Astrocyte (in vitro differentiated cells and primary cell): ENCODE results near the gene RECQL5. TPM values are rescaled to one million over a fixed set of nuclear protein-coding genes. Genes with fewer than 3 reads are reported as not detected.

Experiments
- DNase-seq: peaks from one replicate; pipeline ENCODE4 v3.0.0-alpha.2; 2010; ENCODE audit warnings: low read depth
- FAIRE-seq: peaks from 2 replicates; lab custom pipeline; 2011; peaks lifted over from hg19 to GRCh38; lab: Jason Lieb, UNC
- H2AFZ ChIP-seq: 2 replicates; pipeline ENCODE4 v1.6.0; 2012; ENCODE audit warnings: low read depth, low read length, inconsistent platforms
- H3K27ac ChIP-seq: 2 replicates; pipeline ENCODE4 v1.5.1; 2011; ENCODE audit warnings: low read depth, low read length, inconsistent platforms
- H3K27me3 ChIP-seq: 2 replicates; pipeline ENCODE4 v1.6.0; 2011; ENCODE audit warnings: low read length, inconsistent platforms; ENCODE audit not compliant: insufficient read depth
- H3K36me3 ChIP-seq: 2 replicates; pipeline ENCODE4 v1.5.1; 2011; ENCODE audit warnings: low read length, inconsistent platforms; ENCODE audit not compliant: insufficient read depth
- H3K4me1 ChIP-seq: 2 replicates; pipeline ENCODE4 v1.5.1; 2011; ENCODE audit warnings: low read length, inconsistent platforms; ENCODE audit not compliant: insufficient read depth
- H3K4me2 ChIP-seq: 2 replicates; pipeline ENCODE4 v1.6.0; 2012; ENCODE audit warnings: low read length, inconsistent platforms
- H3K4me3 ChIP-seq: 2 replicates; pipeline ENCODE4 v1.5.1; 2011; ENCODE audit warnings: low read depth, mild to moderate bottlenecking, low read length, inconsistent platforms; ENCODE audit not compliant: insufficient read depth
- H3K79me2 ChIP-seq: 2 replicates; pipeline ENCODE4 v1.6.0; 2012; ENCODE audit warnings: mild to moderate bottlenecking, low read length, inconsistent platforms; ENCODE audit not compliant: insufficient read depth
- H3K9ac ChIP-seq: 2 replicates; pipeline ENCODE4 v1.6.0; 2012; ENCODE audit warnings: mild to moderate bottlenecking, low read length, inconsistent platforms
- H3K9me3 ChIP-seq: 2 replicates; pipeline ENCODE4 v1.5.1; 2012; ENCODE audit warnings: low read depth, mild to moderate bottlenecking, low read length, inconsistent platforms; ENCODE audit not compliant: insufficient read depth
- H4K20me1 ChIP-seq: 2 replicates; pipeline ENCODE4 v1.6.0; 2012; ENCODE audit warnings: low read length, inconsistent platforms; ENCODE audit not compliant: insufficient read depth
- H3K27ac Mint-ChIP-seq: one replicate; pipeline ENCODE4 v1.8.0; 2021; ENCODE audit warnings: mild to moderate bottlenecking, mixed read lengths; ENCODE audit not compliant: unreplicated experiment
- H3K27me3 Mint-ChIP-seq: one replicate; pipeline ENCODE4 v1.8.0; 2021; ENCODE audit warnings: low read depth, mixed read lengths; ENCODE audit not compliant: unreplicated experiment
- H3K36me3 Mint-ChIP-seq: one replicate; pipeline ENCODE4 v1.8.0; 2021; ENCODE audit warnings: low read depth, mixed read lengths; ENCODE audit not compliant: unreplicated experiment
- H3K4me1 Mint-ChIP-seq: one replicate; pipeline ENCODE4 v1.8.0; 2021; ENCODE audit warnings: low read depth, mixed read lengths; ENCODE audit not compliant: unreplicated experiment
- H3K4me3 Mint-ChIP-seq: one replicate; pipeline ENCODE4 v1.8.0; 2021; ENCODE audit warnings: mild to moderate bottlenecking, moderate library complexity, mixed read lengths; ENCODE audit not compliant: unreplicated experiment
- H3K9me3 Mint-ChIP-seq: one replicate; pipeline ENCODE4 v1.8.0; 2021; ENCODE audit warnings: mild to moderate bottlenecking, mixed read lengths; ENCODE audit not compliant: unreplicated experiment
- EZH2 ChIP-seq: IDR thresholded peaks from 2 replicates; pipeline ENCODE4 v1.6.1; 2012; ENCODE audit warnings: mild to moderate bottlenecking, low read length, inconsistent platforms; ENCODE audit not compliant: insufficient read depth
- total RNA-seq: library from RNA; stranded (reverse); gene quantifications from 2 replicates; pipeline ENCODE4 v1.2.1, GENCODE V29; 2021
- TF ChIP-seq, protein P1 (sequence below): IDR thresholded peaks from 2 replicates; pipeline ENCODE4 v1.5.1; 2011; ENCODE audit warnings: low read depth, mild to moderate bottlenecking, inconsistent platforms, low read length, moderate library complexity; ENCODE audit not compliant: insufficient read depth

Gene RECQL5
- total RNA-seq, 1 donor from 2014 or later: 25.9 TPM

DNA sequence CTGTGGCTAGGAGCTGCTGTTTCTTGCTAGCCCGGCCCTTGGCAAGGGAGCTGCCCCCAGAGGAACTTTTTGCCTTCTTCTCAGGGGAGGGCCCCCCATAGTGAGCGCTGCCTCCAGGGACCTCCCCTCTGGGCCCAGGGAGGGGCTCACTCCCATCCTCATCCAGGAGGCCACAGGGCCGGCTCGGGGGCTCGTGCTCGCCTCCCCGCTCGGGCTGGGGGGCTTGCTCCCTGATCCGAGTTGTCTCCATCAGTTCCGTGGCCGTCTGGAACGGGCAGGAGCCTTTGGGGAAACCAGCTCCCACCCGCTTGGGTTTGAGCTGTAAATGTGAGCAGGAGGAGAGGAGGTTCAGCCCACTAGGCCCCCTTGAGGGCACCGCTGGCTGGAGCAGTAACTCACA lies 37.8 kb downstream of the RECQL5 start:
- Histone ChIP-seq H3K79me2 (no peaks in the 10 kb centered on the region), H3K36me3 (no peaks in the 10 kb centered on the region), H3K27ac (no peak overlapping the region), H3K4me1 (peaks cover 12% of the 10 kb centered on the region), H3K27me3 (no peaks in the 10 kb centered on the region), H4K20me1 (peaks cover 5% of the 10 kb centered on the region), H3K9me3 (no peaks in the 10 kb centered on the region), H2AFZ (no peak overlapping the region), H3K4me3 (no peak overlapping the region), H3K9ac (no peak overlapping the region), H3K4me2 (no peak overlapping the region)
- Mint-ChIP-seq H3K27me3 (no peaks in the 10 kb centered on the region), H3K9me3 (no peaks in the 10 kb centered on the region), H3K36me3 (no peaks in the 10 kb centered on the region), H3K4me3 (no peak overlapping the region), H3K27ac (no peak overlapping the region), H3K4me1 (peaks cover 6% of the 10 kb centered on the region)
- TF ChIP-seq EZH2: no peak
- TF ChIP-seq, protein P1, sequence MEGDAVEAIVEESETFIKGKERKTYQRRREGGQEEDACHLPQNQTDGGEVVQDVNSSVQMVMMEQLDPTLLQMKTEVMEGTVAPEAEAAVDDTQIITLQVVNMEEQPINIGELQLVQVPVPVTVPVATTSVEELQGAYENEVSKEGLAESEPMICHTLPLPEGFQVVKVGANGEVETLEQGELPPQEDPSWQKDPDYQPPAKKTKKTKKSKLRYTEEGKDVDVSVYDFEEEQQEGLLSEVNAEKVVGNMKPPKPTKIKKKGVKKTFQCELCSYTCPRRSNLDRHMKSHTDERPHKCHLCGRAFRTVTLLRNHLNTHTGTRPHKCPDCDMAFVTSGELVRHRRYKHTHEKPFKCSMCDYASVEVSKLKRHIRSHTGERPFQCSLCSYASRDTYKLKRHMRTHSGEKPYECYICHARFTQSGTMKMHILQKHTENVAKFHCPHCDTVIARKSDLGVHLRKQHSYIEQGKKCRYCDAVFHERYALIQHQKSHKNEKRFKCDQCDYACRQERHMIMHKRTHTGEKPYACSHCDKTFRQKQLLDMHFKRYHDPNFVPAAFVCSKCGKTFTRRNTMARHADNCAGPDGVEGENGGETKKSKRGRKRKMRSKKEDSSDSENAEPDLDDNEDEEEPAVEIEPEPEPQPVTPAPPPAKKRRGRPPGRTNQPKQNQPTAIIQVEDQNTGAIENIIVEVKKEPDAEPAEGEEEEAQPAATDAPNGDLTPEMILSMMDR: no peak
- FAIRE-seq (no peak), DNase-seq (no peak)

DNA sequence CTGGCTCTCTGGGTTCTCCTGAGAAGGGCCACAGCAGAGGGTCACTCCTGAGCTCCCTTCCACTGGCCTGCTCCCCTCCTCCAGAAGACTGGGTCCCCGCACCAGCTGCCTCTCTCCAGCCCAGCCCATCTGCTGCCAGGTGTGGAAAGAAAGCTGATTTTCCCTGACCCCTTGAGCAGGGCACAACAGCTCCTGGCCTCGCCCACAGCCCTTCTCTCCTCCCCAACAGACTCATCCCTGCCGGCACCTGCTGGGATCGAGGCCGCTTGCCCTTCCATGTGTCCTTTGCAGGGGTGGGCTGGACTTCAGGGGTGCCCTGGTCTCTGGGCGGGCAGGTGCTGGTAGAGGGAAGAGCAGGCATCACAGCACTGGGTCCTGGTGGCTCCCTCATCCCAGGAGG lies 38.5 kb downstream of the RECQL5 start:
- no peaks in the 10 kb centered on the region for H3K27me3 Mint-ChIP-seq
- Histone ChIP-seq H3K9me3 (no peaks in the 10 kb centered on the region), H3K79me2 (no peaks in the 10 kb centered on the region), H3K27me3 (no peaks in the 10 kb centered on the region), H3K9ac (no peak overlapping the region), H3K4me1 (peaks cover 5% of the 10 kb centered on the region), H3K27ac (no peak overlapping the region), H3K4me2 (no peak overlapping the region), H3K4me3 (no peak overlapping the region), H4K20me1 (peaks cover 5% of the 10 kb centered on the region), H2AFZ (no peak overlapping the region), H3K36me3 (no peaks in the 10 kb centered on the region)
- TF ChIP-seq EZH2: no peak
- TF ChIP-seq, protein P1: no peak
- no peak for FAIRE-seq
- H3K27ac Mint-ChIP-seq: no peak overlapping the region
- no peaks in the 10 kb centered on the region for H3K9me3 Mint-ChIP-seq
- peaks cover 4% of the 10 kb centered on the region for H3K4me1 Mint-ChIP-seq
- no peaks in the 10 kb centered on the region for H3K36me3 Mint-ChIP-seq
- DNase-seq: no peak
- H3K4me3 Mint-ChIP-seq: no peak overlapping the region

DNA sequence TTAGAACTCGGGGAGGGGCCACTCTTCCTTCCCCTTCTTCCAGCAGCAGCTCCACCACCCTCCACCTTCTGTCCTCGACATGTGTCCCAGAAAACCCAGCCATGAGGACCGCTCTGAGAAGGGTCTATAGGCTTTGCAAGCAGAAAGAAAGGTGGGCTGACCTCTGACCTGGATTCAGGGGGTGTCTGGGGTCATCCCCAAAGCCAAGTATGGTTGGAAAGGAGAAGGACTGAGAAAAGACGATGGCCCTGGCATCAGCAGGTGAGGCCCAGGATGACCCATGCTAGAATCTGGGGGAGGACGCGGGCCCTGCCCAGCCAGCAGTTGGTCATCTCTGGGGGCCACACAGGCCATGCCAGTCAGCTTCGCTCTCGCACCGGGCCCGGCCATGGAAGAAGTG lies 39.9 kb downstream of the RECQL5 start:
- Histone ChIP-seq H3K27me3 (no peaks in the 10 kb centered on the region), H3K4me2 (no peak overlapping the region), H3K4me1 (no peaks in the 10 kb centered on the region), H3K27ac (no peak overlapping the region), H3K79me2 (no peaks in the 10 kb centered on the region), H3K9me3 (no peaks in the 10 kb centered on the region), H2AFZ (no peak overlapping the region), H3K9ac (no peak overlapping the region), H3K36me3 (no peaks in the 10 kb centered on the region), H4K20me1 (peaks cover 5% of the 10 kb centered on the region), H3K4me3 (no peak overlapping the region)
- H3K27me3 Mint-ChIP-seq: no peaks in the 10 kb centered on the region
- peaks cover 9% of the 10 kb centered on the region for H3K4me1 Mint-ChIP-seq
- TF ChIP-seq, protein P1: no peak
- TF ChIP-seq EZH2: no peak
- no peak overlapping the region for H3K4me3 Mint-ChIP-seq
- no peak for FAIRE-seq
- peaks cover under 1% of the 10 kb centered on the region for H3K36me3 Mint-ChIP-seq
- H3K27ac Mint-ChIP-seq: no peak overlapping the region
- no peak for DNase-seq
- no peaks in the 10 kb centered on the region for H3K9me3 Mint-ChIP-seq
